Upper lobe of right lung (tissue), 1 donor: ENCODE data around the gene AOAH. TPM values are rescaled to one million over a fixed set of nuclear protein-coding genes. Genes with fewer than 3 reads are reported as not detected.
"Not testable (repeated sequence)": the region's sequence is repeated elsewhere in the genome, so short reads cannot be mapped to it uniquely, and the experiment has no call there.

ENCODE experiments used
- ATAC-seq: fragments of 200-7000 bp; cut with Tn5 transposase; one replicate; pipeline ENCODE4 v1.9.1; 2020; ENCODE audit warnings: mild to moderate bottlenecking, moderate library complexity
- DNase-seq: peaks from one replicate; pipeline ENCODE4 v3.0.0-alpha.2; 2020
- H3K27ac ChIP-seq: fragments of 200-600 bp; one replicate; pipeline ENCODE4 v1.8.0; 2022
- H3K27me3 ChIP-seq: fragments of 200-600 bp; one replicate; pipeline ENCODE4 v1.8.0; 2022; ENCODE audit warnings: mild to moderate bottlenecking
- H3K36me3 ChIP-seq: fragments of 200-600 bp; one replicate; pipeline ENCODE4 v1.8.0; 2022
- H3K4me1 ChIP-seq: fragments of 200-600 bp; one replicate; pipeline ENCODE4 v1.8.0; 2022
- H3K4me3 ChIP-seq: fragments of 200-600 bp; one replicate; pipeline ENCODE4 v1.8.0; 2022; ENCODE audit warnings: mild to moderate bottlenecking
- H3K9me3 ChIP-seq: fragments of 200-600 bp; one replicate; pipeline ENCODE4 v1.8.0; 2022
- intact Hi-C: fragments of 100-400 bp; cut with DNase I; formaldehyde crosslinking; loops from one replicate; pipeline ENCODE4 v1.11.0; 2022
- total RNA-seq: library from RNA; stranded (reverse); fragmentation: NEBNext Ultra II Directional; extraction: Animal tissue kit (Norgen Biotek cat#: 25700); gene quantifications from one replicate; pipeline ENCODE4 v1.2.1, GENCODE V29; 2021
- TF ChIP-seq, protein P1 (sequence below): fragments of 200-600 bp; IDR thresholded peaks from one replicate; pipeline ENCODE4 v1.8.0; 2022; ENCODE audit warnings: antibody characterized with exemption
- donor health status: DM: no; HTN: yes; CAD: no; lungs with severe emphysema.

AOAH gene
- total RNA-seq, 1 donor from 2014 or later = 20.8 TPM

- TF ChIP-seq, protein P1, sequence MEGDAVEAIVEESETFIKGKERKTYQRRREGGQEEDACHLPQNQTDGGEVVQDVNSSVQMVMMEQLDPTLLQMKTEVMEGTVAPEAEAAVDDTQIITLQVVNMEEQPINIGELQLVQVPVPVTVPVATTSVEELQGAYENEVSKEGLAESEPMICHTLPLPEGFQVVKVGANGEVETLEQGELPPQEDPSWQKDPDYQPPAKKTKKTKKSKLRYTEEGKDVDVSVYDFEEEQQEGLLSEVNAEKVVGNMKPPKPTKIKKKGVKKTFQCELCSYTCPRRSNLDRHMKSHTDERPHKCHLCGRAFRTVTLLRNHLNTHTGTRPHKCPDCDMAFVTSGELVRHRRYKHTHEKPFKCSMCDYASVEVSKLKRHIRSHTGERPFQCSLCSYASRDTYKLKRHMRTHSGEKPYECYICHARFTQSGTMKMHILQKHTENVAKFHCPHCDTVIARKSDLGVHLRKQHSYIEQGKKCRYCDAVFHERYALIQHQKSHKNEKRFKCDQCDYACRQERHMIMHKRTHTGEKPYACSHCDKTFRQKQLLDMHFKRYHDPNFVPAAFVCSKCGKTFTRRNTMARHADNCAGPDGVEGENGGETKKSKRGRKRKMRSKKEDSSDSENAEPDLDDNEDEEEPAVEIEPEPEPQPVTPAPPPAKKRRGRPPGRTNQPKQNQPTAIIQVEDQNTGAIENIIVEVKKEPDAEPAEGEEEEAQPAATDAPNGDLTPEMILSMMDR = no peak
- no peak for DNase-seq
- no peaks in the 10 kb centered on the region for H3K9me3 ChIP-seq
- H3K4me1 ChIP-seq = no peaks in the 10 kb centered on the region
- H3K27me3 ChIP-seq = no peaks in the 10 kb centered on the region
- no peak for ATAC-seq
- no peak overlapping the region for H3K27ac ChIP-seq
- no peak overlapping the region for H3K4me3 ChIP-seq
- no peaks in the 10 kb centered on the region for H3K36me3 ChIP-seq
- intact Hi-C loops = no loop called here
Measured at GRCh38 chr7:36486336-36486735, 238.0 kb downstream of the AOAH start.

DNA sequence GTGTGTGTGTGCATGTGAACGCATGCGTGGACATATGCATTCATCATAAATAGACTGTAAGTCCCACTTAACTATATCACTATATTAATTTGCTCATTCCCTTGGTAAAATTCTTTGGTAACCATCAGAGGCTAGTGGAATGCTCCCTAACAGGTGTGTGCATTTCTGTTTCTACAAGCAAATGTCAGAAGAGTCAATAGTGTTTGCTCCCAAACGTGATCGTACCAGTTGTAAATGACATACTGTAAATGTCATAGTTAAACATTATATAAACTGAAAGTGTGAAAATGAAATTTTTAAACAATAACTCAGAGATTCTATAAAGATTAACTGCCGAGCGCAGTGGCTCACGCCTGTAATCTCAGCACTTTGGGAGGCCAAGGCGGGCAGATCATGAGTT, 240.0 kb downstream of the AOAH start:
- intact Hi-C loops = no loop called here

DNA sequence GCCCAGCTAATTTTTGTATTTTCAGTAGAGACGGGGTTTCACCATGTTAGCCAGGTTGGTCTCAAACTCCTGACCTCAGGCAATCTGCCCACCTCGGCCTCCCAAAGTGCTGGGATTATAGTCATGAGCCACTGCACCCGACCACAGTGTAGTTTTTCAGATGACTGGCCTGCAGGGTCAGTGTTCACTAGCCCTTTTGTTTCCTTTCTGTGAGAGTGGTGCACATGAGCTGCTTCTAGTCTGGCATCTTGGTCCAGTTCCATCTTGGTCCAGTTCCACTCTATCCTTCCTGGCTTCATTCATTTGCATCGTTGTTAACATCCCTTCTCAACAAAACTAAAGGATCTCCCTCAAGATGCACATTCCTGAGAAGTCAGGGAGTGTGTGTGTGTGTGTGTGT, 240.4 kb downstream of the AOAH start:
- DNase-seq, intact Hi-C loops, H3K27ac ChIP-seq, ATAC-seq, H3K27me3 ChIP-seq, H3K36me3 ChIP-seq, H3K4me1 ChIP-seq, H3K9me3 ChIP-seq, H3K4me3 ChIP-seq: not testable (repeated sequence)

More for the DNA sequence above, 240.0 kb downstream of the AOAH start:
- H3K4me1 ChIP-seq = no peaks in the 10 kb centered on the region
- no peaks in the 10 kb centered on the region for H3K27me3 ChIP-seq
- H3K9me3 ChIP-seq = no peaks in the 10 kb centered on the region
- no peak overlapping the region for H3K27ac ChIP-seq
- no peak overlapping the region for H3K4me3 ChIP-seq
- no peaks in the 10 kb centered on the region for H3K36me3 ChIP-seq
- no peak for ATAC-seq
- no peak for DNase-seq
- TF ChIP-seq, protein P1 = no peak

- Histone ChIP-seq H3K4me1 (no peaks in the 10 kb centered on the region), H3K27me3 (no peaks in the 10 kb centered on the region), H3K27ac (no peak overlapping the region), H3K4me3 (no peak overlapping the region), H3K36me3 (no peaks in the 10 kb centered on the region), H3K9me3 (no peaks in the 10 kb centered on the region)
- ATAC-seq (no peak), DNase-seq (no peak)
- intact Hi-C loops = no loop called here
- TF ChIP-seq, protein P1 = no peak
Measured at GRCh38 chr7:36478745-36479144, 245.5 kb downstream of the AOAH start.

DNA sequence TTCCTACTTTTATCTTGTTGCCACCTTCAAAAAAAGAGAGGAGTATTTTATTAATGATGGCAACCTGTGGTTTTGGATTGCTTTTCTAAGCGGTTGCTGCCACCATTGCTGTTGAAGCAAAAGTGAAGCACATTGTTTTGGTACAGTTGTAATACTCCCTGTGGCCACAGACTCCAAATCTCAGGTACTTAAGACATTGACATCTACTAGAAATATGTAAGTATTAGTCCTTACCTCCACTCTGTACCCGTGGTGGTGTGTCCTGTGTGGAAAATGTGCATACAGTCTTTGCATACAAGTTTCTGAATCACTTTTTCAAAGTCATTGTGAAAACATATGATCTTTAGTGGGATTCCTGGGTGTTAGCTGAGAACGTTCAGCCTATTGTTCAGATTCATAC, 248.9 kb downstream of the AOAH start:
- no peak overlapping the region for H3K27ac ChIP-seq
- intact Hi-C loops = no loop called here
- DNase-seq = no peak
- no peak for ATAC-seq
- H3K9me3 ChIP-seq = no peaks in the 10 kb centered on the region
- no peaks in the 10 kb centered on the region for H3K36me3 ChIP-seq
- no peaks in the 10 kb centered on the region for H3K27me3 ChIP-seq
- TF ChIP-seq, protein P1 = no peak
- H3K4me1 ChIP-seq = no peaks in the 10 kb centered on the region
- H3K4me3 ChIP-seq = no peak overlapping the region

DNA sequence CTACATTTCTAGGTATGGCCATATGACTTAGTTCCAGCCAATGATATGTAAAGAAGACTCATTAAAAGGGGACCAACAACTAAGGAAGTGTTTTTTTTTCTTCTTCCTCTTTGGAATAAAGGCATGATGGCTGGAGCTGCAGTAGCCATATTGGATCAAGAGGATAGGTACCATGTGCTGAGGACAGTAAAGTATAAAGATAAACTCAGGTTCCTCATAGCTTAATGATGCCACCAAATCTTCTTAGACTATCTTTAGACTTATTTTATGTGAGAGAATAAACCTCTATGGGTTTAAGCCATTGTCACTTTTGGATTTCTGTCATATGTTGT, 249.3 kb downstream of the AOAH start:
- Histone ChIP-seq H3K9me3 (no peaks in the 10 kb centered on the region), H3K27ac (no peak overlapping the region), H3K36me3 (no peaks in the 10 kb centered on the region), H3K4me1 (no peaks in the 10 kb centered on the region), H3K27me3 (no peaks in the 10 kb centered on the region), H3K4me3 (no peak overlapping the region)
- ATAC-seq = no peak
- intact Hi-C loops = no loop called here
- no peak for DNase-seq
- TF ChIP-seq, protein P1 = no peak
